H9 (cell line): ENCODE results near the gene DELE1. TPM values are rescaled to one million over a fixed set of nuclear protein-coding genes. Genes with fewer than 3 reads are reported as not detected.

Experiments used
- DNase-seq: peaks from one replicate; pipeline ENCODE4 v3.0.0-alpha.2; 2017
- H2AFZ ChIP-seq: one replicate; pipeline ENCODE4 v1.6.1; 2013; ENCODE audit warnings: mild to moderate bottlenecking, low read length, control low read depth, moderate library complexity
- H2AK5ac ChIP-seq: 2 replicates; pipeline ENCODE4 v1.6.1; 2013; ENCODE audit warnings: low read length, control low read depth, mixed read lengths; ENCODE audit not compliant: insufficient read length
- H2BK120ac ChIP-seq: one replicate; pipeline ENCODE4 v1.6.1; 2013; ENCODE audit warnings: low read depth, mild to moderate bottlenecking, low read length, control low read depth, inconsistent platforms; ENCODE audit not compliant: poor library complexity, severe bottlenecking
- H2BK12ac ChIP-seq: 2 replicates; pipeline ENCODE4 v1.6.1; 2013; ENCODE audit warnings: low read length, control low read depth, mixed read lengths, low read depth; ENCODE audit not compliant: insufficient read length
- H2BK15ac ChIP-seq: 2 replicates; pipeline ENCODE4 v1.6.1; 2013; ENCODE audit warnings: low read depth, low read length, control low read depth
- H2BK20ac ChIP-seq: one replicate; pipeline ENCODE4 v1.6.1; 2013; ENCODE audit warnings: low read depth, mild to moderate bottlenecking, low read length, control low read depth, inconsistent platforms; ENCODE audit not compliant: poor library complexity, severe bottlenecking
- H2BK5ac ChIP-seq: 2 replicates; pipeline ENCODE4 v1.6.1; 2013; ENCODE audit warnings: low read length, control low read depth, mixed read lengths; ENCODE audit not compliant: insufficient read length
- H3K14ac ChIP-seq: 2 replicates; pipeline ENCODE4 v1.6.1; 2013; ENCODE audit warnings: low read length, control low read depth; ENCODE audit not compliant: insufficient read depth
- H3K18ac ChIP-seq: 2 replicates; pipeline ENCODE4 v1.6.1; 2013; ENCODE audit warnings: low read depth, mild to moderate bottlenecking, mixed read lengths, low read length, control low read depth; ENCODE audit not compliant: insufficient read length
- H3K23ac ChIP-seq: 2 replicates; pipeline ENCODE4 v1.6.1; 2013; ENCODE audit warnings: low read length, control low read depth, mixed read lengths, low read depth; ENCODE audit not compliant: insufficient read length
- H3K23me2 ChIP-seq: 2 replicates; pipeline ENCODE4 v1.6.1; 2013; ENCODE audit warnings: low read depth, mild to moderate bottlenecking, mixed read lengths, low read length, control low read depth; ENCODE audit not compliant: insufficient read length, poor library complexity, severe bottlenecking
- H3K27ac ChIP-seq: 2 replicates; pipeline ENCODE4 v1.5.1; 2013; ENCODE audit warnings: low read length, control low read depth, mixed read lengths, low read depth; ENCODE audit not compliant: insufficient read length
- H3K27me3 ChIP-seq: 2 replicates; pipeline ENCODE4 v1.6.1; 2013; ENCODE audit warnings: low read length, control low read depth, inconsistent platforms; ENCODE audit not compliant: insufficient read depth
- H3K4ac ChIP-seq: 2 replicates; pipeline ENCODE4 v1.6.1; 2013; ENCODE audit warnings: low read depth, mild to moderate bottlenecking, control low read depth, inconsistent platforms, low read length, moderate library complexity
- H3K4me1 ChIP-seq: 2 replicates; pipeline ENCODE4 v1.6.1; 2013; ENCODE audit warnings: low read length, control low read depth, inconsistent platforms; ENCODE audit not compliant: insufficient read depth
- H3K4me2 ChIP-seq: 2 replicates; pipeline ENCODE4 v1.6.1; 2013; ENCODE audit warnings: low read length, control low read depth, mixed read lengths; ENCODE audit not compliant: insufficient read length, insufficient read depth
- H3K56ac ChIP-seq: 2 replicates; pipeline ENCODE4 v1.6.1; 2013; ENCODE audit warnings: low read depth, mild to moderate bottlenecking, mixed read lengths, low read length, control low read depth; ENCODE audit not compliant: insufficient read length
- H3K79me1 ChIP-seq: 2 replicates; pipeline ENCODE4 v1.6.1; 2013; ENCODE audit warnings: low read depth, mild to moderate bottlenecking, moderate library complexity, low read length, control low read depth, inconsistent platforms; ENCODE audit not compliant: insufficient read depth, poor library complexity, severe bottlenecking
- H3K79me2 ChIP-seq: 2 replicates; pipeline ENCODE4 v1.6.1; 2013; ENCODE audit warnings: low read length, control low read depth, inconsistent platforms; ENCODE audit not compliant: insufficient read depth
- H3K9ac ChIP-seq: 2 replicates; pipeline ENCODE4 v1.6.1; 2013; ENCODE audit warnings: low read length, control low read depth, mixed read lengths; ENCODE audit not compliant: insufficient read length; ENCODE audit errors: extremely low read depth
- H3K9me3 ChIP-seq: one replicate; pipeline ENCODE4 v1.6.1; 2013; ENCODE audit warnings: low read depth, low read length, inconsistent platforms; ENCODE audit not compliant: control insufficient read depth
- H3T11ph ChIP-seq: one replicate; pipeline ENCODE4 v1.6.1; 2013; ENCODE audit warnings: mild to moderate bottlenecking, low read length, control low read depth, inconsistent platforms
- H4K20me1 ChIP-seq: one replicate; pipeline ENCODE4 v1.6.1; 2013; ENCODE audit not compliant: control insufficient read depth, insufficient read length, insufficient read depth
- H4K5ac ChIP-seq: 2 replicates; pipeline ENCODE4 v1.6.1; 2013; ENCODE audit warnings: low read depth, mild to moderate bottlenecking, mixed read lengths, low read length, control low read depth; ENCODE audit not compliant: insufficient read length
- H4K8ac ChIP-seq: replicated peaks from 2 replicates; pipeline ENCODE4 v1.6.1; 2013; ENCODE audit warnings: low read length, control low read depth, mixed read lengths, low read depth; ENCODE audit not compliant: insufficient read length
- H4K91ac ChIP-seq: 2 replicates; pipeline ENCODE4 v1.6.1; 2013; ENCODE audit warnings: low read depth, mild to moderate bottlenecking, moderate library complexity, mixed read lengths, low read length, control low read depth; ENCODE audit not compliant: insufficient read length
- H3K27ac Mint-ChIP-seq, 3 experiments: 2 replicates in 2 of 3; 3 replicates in 1 of 3; pipeline ENCODE4 v1.8.0; 2020 to 2021; ENCODE audit warnings: mixed read lengths in 3 of 3, mild to moderate bottlenecking in 1 of 3, moderate library complexity in 1 of 3
- H3K27me3 Mint-ChIP-seq: 2 replicates; pipeline ENCODE4 v1.8.0; 2021; ENCODE audit warnings: low read depth, mild to moderate bottlenecking, moderate library complexity, mixed read lengths
- H3K36me3 Mint-ChIP-seq, 3 experiments: 2 replicates in 2 of 3; 3 replicates in 1 of 3; pipeline ENCODE4 v1.8.0; 2020 to 2021; ENCODE audit warnings: low read depth in 3 of 3, mixed read lengths in 3 of 3; ENCODE audit not compliant: insufficient read depth in 1 of 3
- H3K4me1 Mint-ChIP-seq, 2 experiments: 2 replicates each; pipeline ENCODE4 v1.8.0; 2020; ENCODE audit warnings: mixed read lengths in 2 of 2
- H3K4me3 Mint-ChIP-seq, 2 experiments: 2 replicates in 1 of 2; 3 replicates in 1 of 2; pipeline ENCODE4 v1.8.0; 2020 to 2021; ENCODE audit warnings: mild to moderate bottlenecking in 2 of 2, mixed read lengths in 2 of 2, moderate library complexity in 1 of 2
- H3K9me3 Mint-ChIP-seq, 2 experiments: 2 replicates in 1 of 2; 3 replicates in 1 of 2; pipeline ENCODE4 v1.8.0; 2020; ENCODE audit warnings: mild to moderate bottlenecking in 2 of 2, mixed read lengths in 2 of 2, moderate library complexity in 1 of 2
- WGBS: extraction: QIAGEN DNeasy Blood & Tissue Kit; methylation state at CpG from one replicate; pipeline ENCODE4 v1.1.7; 2013; ENCODE audit warnings: missing lambda C conversion rate, low lambda C conversion rate, mixed read lengths; ENCODE audit not compliant: insufficient read length; ENCODE audit errors: extremely low coverage; 5-methylcytosine and 5-hydroxymethylcytosine counted together
- total RNA-seq: library from RNA; stranded (reverse); gene quantifications from 2 replicates; pipeline ENCODE4 v1.2.1, GENCODE V29; 2021
- TF ChIP-seq, protein P1 (sequence below): fragments of 200-600 bp; sonication (generic); conservative IDR thresholded peaks from 3 replicates; pipeline ENCODE4 v1.8.0; 2021; ENCODE audit warnings: antibody characterized with exemption, mild to moderate bottlenecking

DELE1 gene
- total RNA-seq, 1 experiment from 2014 or later = 75.3 TPM

DNA sequence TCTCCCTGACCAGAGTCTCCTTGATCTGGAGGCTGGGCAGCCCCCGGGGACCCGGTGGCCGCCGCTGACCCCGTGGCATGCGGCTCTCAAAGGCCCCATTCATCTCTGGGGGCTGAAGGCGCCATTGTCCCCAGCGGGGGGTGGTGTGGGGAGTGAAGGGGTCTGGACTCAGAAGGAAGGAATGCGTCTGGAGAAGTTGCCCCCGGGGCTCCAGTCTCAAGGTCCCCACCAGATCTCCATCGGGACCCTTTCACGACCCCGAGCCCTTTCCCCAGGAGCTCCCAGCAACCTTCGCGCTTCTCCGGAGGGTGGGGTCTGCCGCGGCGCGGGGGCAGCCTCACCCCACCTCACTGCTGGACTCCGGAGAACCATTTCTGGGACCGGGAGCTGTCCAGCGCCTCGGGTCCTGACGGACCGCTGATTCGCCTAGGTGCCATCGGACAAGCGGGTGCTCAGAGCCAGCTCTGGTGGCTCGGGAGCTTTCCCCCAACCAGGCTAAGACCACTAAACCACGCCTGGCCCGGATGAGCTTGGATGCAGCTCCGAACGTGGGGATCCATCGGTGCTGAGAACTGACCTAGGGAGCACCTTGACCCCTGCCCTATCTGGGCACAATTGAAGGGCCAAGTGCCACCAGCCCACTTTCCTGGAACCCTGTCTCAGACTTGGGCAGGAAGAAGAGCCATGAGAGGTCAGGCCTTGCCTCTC, 40.3 kb upstream of the DELE1 start:
- no peak overlapping the region for H4K8ac ChIP-seq
- no peak overlapping the region for H2AK5ac ChIP-seq
- H3K14ac ChIP-seq = no peak overlapping the region
- H4K91ac ChIP-seq = no peak overlapping the region
- H2BK5ac ChIP-seq = no peak overlapping the region
- TF ChIP-seq, protein P1, sequence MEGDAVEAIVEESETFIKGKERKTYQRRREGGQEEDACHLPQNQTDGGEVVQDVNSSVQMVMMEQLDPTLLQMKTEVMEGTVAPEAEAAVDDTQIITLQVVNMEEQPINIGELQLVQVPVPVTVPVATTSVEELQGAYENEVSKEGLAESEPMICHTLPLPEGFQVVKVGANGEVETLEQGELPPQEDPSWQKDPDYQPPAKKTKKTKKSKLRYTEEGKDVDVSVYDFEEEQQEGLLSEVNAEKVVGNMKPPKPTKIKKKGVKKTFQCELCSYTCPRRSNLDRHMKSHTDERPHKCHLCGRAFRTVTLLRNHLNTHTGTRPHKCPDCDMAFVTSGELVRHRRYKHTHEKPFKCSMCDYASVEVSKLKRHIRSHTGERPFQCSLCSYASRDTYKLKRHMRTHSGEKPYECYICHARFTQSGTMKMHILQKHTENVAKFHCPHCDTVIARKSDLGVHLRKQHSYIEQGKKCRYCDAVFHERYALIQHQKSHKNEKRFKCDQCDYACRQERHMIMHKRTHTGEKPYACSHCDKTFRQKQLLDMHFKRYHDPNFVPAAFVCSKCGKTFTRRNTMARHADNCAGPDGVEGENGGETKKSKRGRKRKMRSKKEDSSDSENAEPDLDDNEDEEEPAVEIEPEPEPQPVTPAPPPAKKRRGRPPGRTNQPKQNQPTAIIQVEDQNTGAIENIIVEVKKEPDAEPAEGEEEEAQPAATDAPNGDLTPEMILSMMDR = no peak
- no peaks in the 10 kb centered on the region; the same call in 1 of the 2 replicates for H3K27me3 ChIP-seq
- H3K23ac ChIP-seq = no peak overlapping the region
- H3K79me1 ChIP-seq = no peaks in the 10 kb centered on the region
- peak overlapping the region; percentile 62 to 75 for H3K4me3 Mint-ChIP-seq
- H3T11ph ChIP-seq = no peak overlapping the region
- no peak overlapping the region for H3K18ac ChIP-seq
- H2BK12ac ChIP-seq = no peak overlapping the region
- H3K9me3 Mint-ChIP-seq = no peaks in the 10 kb centered on the region; a peak in 2 of 5 replicates
- no peak overlapping the region for H3K9ac ChIP-seq
- H3K36me3 Mint-ChIP-seq = no peaks in the 10 kb centered on the region
- H4K20me1 ChIP-seq = no peaks in the 10 kb centered on the region
- no CpG with 5 or more reads among the region's 35 CpGs for WGBS
- H3K9me3 ChIP-seq = no peaks in the 10 kb centered on the region
- no peak overlapping the region for H2BK20ac ChIP-seq
- peaks cover 45 to 47% of the 10 kb centered on the region in 2 experiments for H3K4me1 Mint-ChIP-seq
- DNase-seq = peak; percentile 82
- peaks cover 20% of the 10 kb centered on the region; the same call in 1 of the 2 replicates for H3K4me1 ChIP-seq
- H3K79me2 ChIP-seq = no peaks in the 10 kb centered on the region
- H3K4me2 ChIP-seq = peak overlapping the region; percentile 72
- H2BK15ac ChIP-seq = no peak overlapping the region
- H2BK120ac ChIP-seq = no peak overlapping the region
- no peak overlapping the region for H3K4ac ChIP-seq
- H3K23me2 ChIP-seq = peaks cover 20% of the 10 kb centered on the region
- H3K56ac ChIP-seq = no peak overlapping the region
- no peak overlapping the region for H4K5ac ChIP-seq
- H3K27me3 Mint-ChIP-seq = peaks cover 25% of the 10 kb centered on the region
- H2AFZ ChIP-seq = no peak overlapping the region
- no peak overlapping the region; a peak in 1 of 7 replicates for H3K27ac Mint-ChIP-seq
- no peak overlapping the region for H3K27ac ChIP-seq
